Measurements from ENCODE around the gene TNFRSF25. TPM values are rescaled to one million over a fixed set of nuclear protein-coding genes. Genes with fewer than 3 reads are reported as not detected.

The TNFRSF25 gene
- total and polyA plus RNA-seq, 2 experiments from 2014 or later: 3.1 to 5.6 TPM

DNA sequence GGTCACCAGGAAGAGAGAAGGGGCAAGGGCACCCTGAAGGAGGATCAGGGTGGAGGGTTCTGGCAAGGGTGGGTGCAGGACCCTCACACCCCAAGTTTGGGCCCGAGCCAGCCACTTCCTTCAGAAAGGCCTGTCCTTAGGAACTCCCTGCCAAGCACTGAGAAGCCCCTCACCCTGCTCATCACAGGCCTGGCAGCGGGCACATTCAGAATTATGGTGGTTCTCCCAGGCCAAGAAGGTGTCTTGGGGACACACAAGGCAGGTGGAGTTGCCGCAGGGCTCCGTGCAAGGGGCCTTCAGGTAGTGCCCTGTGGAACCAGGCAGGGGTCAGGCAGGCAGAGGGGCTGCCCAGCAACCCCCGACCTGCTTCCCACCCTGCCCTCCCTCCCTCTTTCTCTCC, 1.1 kb downstream of the TNFRSF25 start:
- no peaks in the 10 kb centered on the region for H3K9me3 ChIP-seq (ENCODE audit: low read depth)
- no peak overlapping the region for H3K4me3 ChIP-seq
- TF ChIP-seq EZH2phosphoT487 (IDR thresholded peaks at IDR 0.05; ENCODE audit: insufficient read depth, low read depth) (no peak), EZH2 (IDR thresholded peaks at IDR 0.05; ENCODE audit: insufficient read depth, poor library complexity, severe bottlenecking) (no peak)
- H3K4me1 ChIP-seq (ENCODE audit: insufficient read depth): no peaks in the 10 kb centered on the region
- no peak for DNase-seq
- H3F3A ChIP-seq (ENCODE audit: insufficient read depth): no peaks in the 10 kb centered on the region
- H3K9ac ChIP-seq: no peak overlapping the region
- H3K9me2 ChIP-seq (ENCODE audit: insufficient read depth): no peaks in the 10 kb centered on the region
- H3K79me2 ChIP-seq (ENCODE audit: insufficient read depth): no peaks in the 10 kb centered on the region
- no peaks in the 10 kb centered on the region for H3K36me3 ChIP-seq (ENCODE audit: low read depth)
- no peaks in the 10 kb centered on the region for H4K20me1 ChIP-seq (ENCODE audit: insufficient read depth)
- H2AFZ ChIP-seq: no peak overlapping the region
- WGBS, 2 experiments (ENCODE audit: low coverage in 1 of 2, low lambda C conversion rate in 2 of 2, missing lambda C conversion rate in 2 of 2): 72 to 86% methylated on average over 4 to 5 of the region's 5 CpGs
- no peak overlapping the region for H3K4me2 ChIP-seq (ENCODE audit: unreplicated experiment)
- no peak overlapping the region for H3K27ac ChIP-seq
- in situ Hi-C loops (cut with MboI): no loop called here
- H3K27me3 ChIP-seq (replicated peaks; ENCODE audit: insufficient read depth): peaks cover 13% of the 10 kb centered on the region

DNA sequence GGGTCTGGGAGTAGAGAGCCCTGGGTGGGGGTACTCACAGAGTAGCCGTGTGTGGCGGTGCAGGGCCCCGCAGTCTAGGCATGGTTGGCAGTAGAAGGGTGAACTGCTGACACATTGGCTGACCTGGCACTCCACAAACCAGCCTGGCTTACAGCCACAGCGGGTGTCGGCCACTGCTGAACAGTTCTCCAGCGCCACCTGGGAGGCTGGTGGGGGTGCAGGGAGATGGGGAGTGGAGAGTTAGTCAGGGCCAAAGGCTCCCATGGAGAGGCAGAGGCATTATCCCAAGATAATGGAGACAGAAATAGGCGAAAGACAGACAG, 1.5 kb downstream of the TNFRSF25 start:
- no peaks in the 10 kb centered on the region for H3K36me3 ChIP-seq (ENCODE audit: low read depth)
- no peaks in the 10 kb centered on the region for H3K9me3 ChIP-seq (ENCODE audit: low read depth)
- H3K9me2 ChIP-seq (ENCODE audit: insufficient read depth): no peaks in the 10 kb centered on the region
- no peak overlapping the region for H3K4me2 ChIP-seq (ENCODE audit: unreplicated experiment)
- no peaks in the 10 kb centered on the region for H3F3A ChIP-seq (ENCODE audit: insufficient read depth)
- H2AFZ ChIP-seq: no peak overlapping the region
- no peak overlapping the region for H3K9ac ChIP-seq
- no peaks in the 10 kb centered on the region for H4K20me1 ChIP-seq (ENCODE audit: insufficient read depth)
- H3K4me1 ChIP-seq (ENCODE audit: insufficient read depth): no peaks in the 10 kb centered on the region
- H3K4me3 ChIP-seq: no peak overlapping the region
- DNase-seq: no peak
- TF ChIP-seq EZH2 (IDR thresholded peaks at IDR 0.05; ENCODE audit: insufficient read depth, poor library complexity, severe bottlenecking) (no peak), EZH2phosphoT487 (IDR thresholded peaks at IDR 0.05; ENCODE audit: insufficient read depth, low read depth) (no peak)
- peaks cover 17% of the 10 kb centered on the region for H3K27me3 ChIP-seq (replicated peaks; ENCODE audit: insufficient read depth)
- in situ Hi-C loops (cut with MboI): no loop called here
- H3K79me2 ChIP-seq (ENCODE audit: insufficient read depth): no peaks in the 10 kb centered on the region
- WGBS, 2 experiments (ENCODE audit: low coverage in 1 of 2, low lambda C conversion rate in 2 of 2, missing lambda C conversion rate in 2 of 2): 85 to 90% methylated on average over 6 to 7 of the region's 7 CpGs
- no peak overlapping the region for H3K27ac ChIP-seq

DNA sequence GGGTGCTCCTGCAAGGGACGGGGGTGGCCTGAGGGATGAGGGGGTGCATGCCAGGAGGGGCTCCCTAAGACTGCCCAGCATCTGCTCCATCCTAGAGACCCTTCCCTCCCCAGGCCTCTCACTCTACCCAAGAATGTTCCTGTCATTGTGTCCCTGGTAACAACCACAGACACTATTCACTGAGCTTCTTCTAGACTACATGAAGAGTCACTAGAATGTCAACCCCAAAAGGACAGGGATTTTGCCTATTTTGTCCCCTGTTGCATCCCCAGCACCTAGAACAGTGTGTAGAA, 2.9 kb downstream of the TNFRSF25 start:
- no peaks in the 10 kb centered on the region for H3K36me3 ChIP-seq (ENCODE audit: low read depth)
- H3K9me3 ChIP-seq (ENCODE audit: low read depth): no peaks in the 10 kb centered on the region
- no peaks in the 10 kb centered on the region for H3F3A ChIP-seq (ENCODE audit: insufficient read depth)
- no peaks in the 10 kb centered on the region for H3K4me1 ChIP-seq (ENCODE audit: insufficient read depth)
- H3K9me2 ChIP-seq (ENCODE audit: insufficient read depth): no peaks in the 10 kb centered on the region
- TF ChIP-seq EZH2 (IDR thresholded peaks at IDR 0.05; ENCODE audit: insufficient read depth, poor library complexity, severe bottlenecking): no peak
- TF ChIP-seq EZH2phosphoT487 (IDR thresholded peaks at IDR 0.05; ENCODE audit: insufficient read depth, low read depth): no peak
- no peak overlapping the region for H3K4me3 ChIP-seq
- 73 to 86% methylated on average over 1 of the region's 1 CpG for WGBS, 2 experiments (ENCODE audit: low coverage in 1 of 2, low lambda C conversion rate in 2 of 2, missing lambda C conversion rate in 2 of 2)
- no peak overlapping the region for H3K27ac ChIP-seq
- peaks cover 17% of the 10 kb centered on the region for H3K27me3 ChIP-seq (replicated peaks; ENCODE audit: insufficient read depth)
- in situ Hi-C loops (cut with MboI): no loop called here
- H3K9ac ChIP-seq: no peak overlapping the region
- H2AFZ ChIP-seq: no peak overlapping the region
- H4K20me1 ChIP-seq (ENCODE audit: insufficient read depth): no peaks in the 10 kb centered on the region
- H3K79me2 ChIP-seq (ENCODE audit: insufficient read depth): no peaks in the 10 kb centered on the region
- no peak for DNase-seq
- H3K4me2 ChIP-seq (ENCODE audit: unreplicated experiment): no peak overlapping the region

GRCh38 chr1:6462412-6463119, 3.4 kb downstream of the TNFRSF25 start:
- no peak for TF ChIP-seq EZH2phosphoT487 (IDR thresholded peaks at IDR 0.05; ENCODE audit: insufficient read depth, low read depth)
- no peak for TF ChIP-seq EZH2 (IDR thresholded peaks at IDR 0.05; ENCODE audit: insufficient read depth, poor library complexity, severe bottlenecking)

More at GRCh38 chr1:6462412-6463119, 3.4 kb downstream of the TNFRSF25 start:
- H3K27ac ChIP-seq: no peak overlapping the region
- peaks cover 19% of the 10 kb centered on the region for H3K27me3 ChIP-seq (replicated peaks; ENCODE audit: insufficient read depth)
- H3K36me3 ChIP-seq (ENCODE audit: low read depth): no peaks in the 10 kb centered on the region
- no peak overlapping the region for H3K9ac ChIP-seq
- WGBS, 2 experiments (ENCODE audit: low coverage in 1 of 2, low lambda C conversion rate in 2 of 2, missing lambda C conversion rate in 2 of 2): 60 to 69% methylated on average over 13 of the region's 13 CpGs
- H3K9me2 ChIP-seq (ENCODE audit: insufficient read depth): no peaks in the 10 kb centered on the region
- in situ Hi-C loops (cut with MboI): no loop called here
- H4K20me1 ChIP-seq (ENCODE audit: insufficient read depth): no peaks in the 10 kb centered on the region
- DNase-seq: no peak
- no peak overlapping the region for H3K4me2 ChIP-seq (ENCODE audit: unreplicated experiment)
- no peaks in the 10 kb centered on the region for H3F3A ChIP-seq (ENCODE audit: insufficient read depth)
- no peaks in the 10 kb centered on the region for H3K9me3 ChIP-seq (ENCODE audit: low read depth)
- H3K79me2 ChIP-seq (ENCODE audit: insufficient read depth): no peaks in the 10 kb centered on the region
- no peak overlapping the region for H2AFZ ChIP-seq
- H3K4me1 ChIP-seq (ENCODE audit: insufficient read depth): no peaks in the 10 kb centered on the region
- H3K4me3 ChIP-seq: no peak overlapping the region
